Measurements from ENCODE around the gene MYO7B. TPM values are rescaled to one million over a fixed set of nuclear protein-coding genes. Genes with fewer than 3 reads are reported as not detected.

MYO7B gene
- total and polyA plus RNA-seq, 5 experiments from 2014 or later = 0.21 to 0.58 (median 0.34) TPM; not detected in 1

DNA sequence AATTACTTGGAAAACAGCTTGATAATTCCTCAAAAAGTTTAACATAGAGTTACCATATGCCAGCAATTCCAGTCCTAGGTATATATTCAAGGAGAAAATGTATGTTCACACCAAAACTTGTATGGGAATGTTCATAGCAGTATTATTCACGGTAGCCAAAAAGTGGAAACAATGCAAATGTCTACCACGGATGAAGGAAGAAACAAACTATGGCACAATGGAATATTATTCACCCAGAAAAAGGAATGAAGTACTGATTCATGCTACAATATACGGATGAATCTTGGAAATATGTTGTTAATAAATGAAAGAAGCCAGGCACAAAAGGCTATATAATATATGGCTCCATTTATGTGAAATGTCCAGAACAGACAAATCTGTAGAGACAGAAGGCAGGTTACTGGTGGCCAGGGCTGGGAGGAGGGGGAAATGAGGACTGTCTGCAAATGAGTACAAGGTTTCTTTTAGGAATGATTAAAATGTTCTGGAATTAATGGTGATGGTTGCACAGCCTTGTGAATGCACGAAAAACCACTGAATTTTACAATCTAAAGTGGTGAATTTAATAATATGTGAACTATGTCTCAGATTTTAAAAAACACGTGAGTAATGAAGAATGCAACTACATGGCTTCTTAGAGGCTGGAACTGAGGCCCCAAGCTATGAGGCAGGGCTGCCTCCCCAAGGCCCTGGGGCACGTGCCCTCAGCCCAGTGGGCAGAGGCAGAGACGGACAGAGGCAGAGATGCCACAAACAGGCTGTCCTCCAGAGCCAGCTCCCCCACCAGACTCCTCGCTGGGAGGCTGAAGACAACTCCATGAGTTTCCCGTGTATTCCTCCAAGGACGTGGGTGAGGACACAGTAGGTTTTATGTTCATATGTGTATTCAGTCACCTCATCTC lies 134.8 kb downstream of the MYO7B start:
- H3K27ac Mint-ChIP-seq = no peak overlapping the region
- peaks cover 3 to 12% (median 4%) of the 10 kb centered on the region in 4 donors for H3K4me1 Mint-ChIP-seq
- POLR2A ChIA-PET = no interaction called here
- DNase-seq (no peak), ATAC-seq (no peak)
- H3K27me3 Mint-ChIP-seq = peaks cover 21 to 70% (median 54%) of the 10 kb centered on the region in 5 donors
- peaks cover 0 to 2% (median 0%) of the 10 kb centered on the region in 9 donors for H3K9me3 Mint-ChIP-seq
- H3K36me3 Mint-ChIP-seq = peaks cover 0 to 3% (median 0%) of the 10 kb centered on the region in 3 donors
- H3K4me3 Mint-ChIP-seq = no peak overlapping the region

- Mint-ChIP-seq H3K4me3 (no peak overlapping the region), H3K9me3 (peaks cover 0 to 2% (median 0%) of the 10 kb centered on the region in 9 donors)
These were observed 135.4 kb downstream of the MYO7B start for GRCh38 chr2:127670957-127671290.

GRCh38 chr2:127671557-127672302 lies 136.2 kb downstream of the MYO7B start:
- DNase-seq = no peak
- Mint-ChIP-seq H3K27me3 (peaks cover 22 to 66% (median 49%) of the 10 kb centered on the region in 5 donors), H3K4me3 (no peak overlapping the region), H3K4me1 (peaks cover 4 to 18% (median 11%) of the 10 kb centered on the region in 4 donors), H3K9me3 (peaks cover 0 to 2% (median 0%) of the 10 kb centered on the region in 9 donors), H3K27ac (peak overlapping the region in 1 of 10 donors; percentile 24), H3K36me3 (peaks cover 0 to 3% (median 0%) of the 10 kb centered on the region in 3 donors)
- no peak for ATAC-seq
- POLR2A ChIA-PET = no interaction called here

More at GRCh38 chr2:127670957-127671290, 135.4 kb downstream of the MYO7B start:
- H3K36me3 Mint-ChIP-seq = peaks cover 0 to 3% (median 0%) of the 10 kb centered on the region in 3 donors
- no peak for DNase-seq
- H3K4me1 Mint-ChIP-seq = peaks cover 4 to 17% (median 7%) of the 10 kb centered on the region in 4 donors
- peaks cover 23 to 67% (median 51%) of the 10 kb centered on the region in 5 donors for H3K27me3 Mint-ChIP-seq
- H3K27ac Mint-ChIP-seq = no peak overlapping the region
- ATAC-seq = no peak
- POLR2A ChIA-PET = no interaction called here

DNA sequence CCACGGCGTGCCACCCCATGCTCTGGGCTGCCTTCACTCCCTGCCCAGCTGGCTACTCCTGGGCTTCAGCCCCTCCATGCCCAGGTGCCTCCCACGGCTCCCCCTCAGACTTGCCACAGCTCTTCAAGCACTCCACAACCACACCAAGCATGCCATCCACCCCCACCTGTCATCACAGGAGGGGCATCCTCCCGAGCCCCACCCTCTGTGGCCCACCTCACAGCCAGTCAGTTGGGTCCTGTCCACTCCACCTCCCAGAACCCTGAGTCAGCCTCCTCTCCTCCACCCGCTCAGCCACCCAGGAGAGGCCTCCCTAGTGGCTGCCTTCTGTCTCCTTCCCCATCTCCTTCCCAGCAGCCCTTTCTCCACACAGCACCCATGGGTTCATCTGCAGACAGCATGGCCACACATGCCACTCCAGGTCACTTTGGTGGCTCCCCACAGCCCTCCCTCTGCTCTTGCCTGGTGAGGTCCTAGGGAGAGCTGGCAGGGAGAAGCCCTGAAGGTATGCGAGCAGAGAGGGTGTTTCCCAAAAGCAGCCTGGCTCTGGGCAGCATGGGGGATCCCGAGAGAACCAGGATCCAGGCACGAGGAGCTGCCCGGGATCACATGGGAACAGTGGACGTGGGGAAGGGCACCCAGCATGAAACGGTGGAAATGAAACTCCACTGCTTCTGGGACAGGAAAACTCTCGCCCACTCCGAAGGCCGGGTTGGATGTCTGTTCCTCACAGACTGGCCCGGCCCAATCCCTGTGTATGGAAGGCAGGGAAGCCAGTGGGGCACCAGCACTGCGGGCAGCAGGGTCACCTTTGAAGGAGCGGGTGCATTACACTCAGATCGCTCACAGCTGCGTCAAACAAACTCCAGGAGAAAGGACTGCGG lies 137.1 kb downstream of the MYO7B start:
- H3K9me3 Mint-ChIP-seq = peaks cover 0 to 2% (median 0%) of the 10 kb centered on the region in 9 donors
- H3K27ac Mint-ChIP-seq = peak overlapping the region in 1 of 10 donors; percentile 37
- peaks cover 22 to 66% (median 50%) of the 10 kb centered on the region in 5 donors for H3K27me3 Mint-ChIP-seq
- peak overlapping the region in 3 of 10 donors; percentile 28 to 56 (median 39) for H3K4me3 Mint-ChIP-seq
- ATAC-seq (no peak), DNase-seq (no peak)
- POLR2A ChIA-PET = no interaction called here
- peaks cover 0 to 3% (median 0%) of the 10 kb centered on the region in 3 donors for H3K36me3 Mint-ChIP-seq
- peaks cover 4 to 18% (median 12%) of the 10 kb centered on the region in 4 donors for H3K4me1 Mint-ChIP-seq

DNA sequence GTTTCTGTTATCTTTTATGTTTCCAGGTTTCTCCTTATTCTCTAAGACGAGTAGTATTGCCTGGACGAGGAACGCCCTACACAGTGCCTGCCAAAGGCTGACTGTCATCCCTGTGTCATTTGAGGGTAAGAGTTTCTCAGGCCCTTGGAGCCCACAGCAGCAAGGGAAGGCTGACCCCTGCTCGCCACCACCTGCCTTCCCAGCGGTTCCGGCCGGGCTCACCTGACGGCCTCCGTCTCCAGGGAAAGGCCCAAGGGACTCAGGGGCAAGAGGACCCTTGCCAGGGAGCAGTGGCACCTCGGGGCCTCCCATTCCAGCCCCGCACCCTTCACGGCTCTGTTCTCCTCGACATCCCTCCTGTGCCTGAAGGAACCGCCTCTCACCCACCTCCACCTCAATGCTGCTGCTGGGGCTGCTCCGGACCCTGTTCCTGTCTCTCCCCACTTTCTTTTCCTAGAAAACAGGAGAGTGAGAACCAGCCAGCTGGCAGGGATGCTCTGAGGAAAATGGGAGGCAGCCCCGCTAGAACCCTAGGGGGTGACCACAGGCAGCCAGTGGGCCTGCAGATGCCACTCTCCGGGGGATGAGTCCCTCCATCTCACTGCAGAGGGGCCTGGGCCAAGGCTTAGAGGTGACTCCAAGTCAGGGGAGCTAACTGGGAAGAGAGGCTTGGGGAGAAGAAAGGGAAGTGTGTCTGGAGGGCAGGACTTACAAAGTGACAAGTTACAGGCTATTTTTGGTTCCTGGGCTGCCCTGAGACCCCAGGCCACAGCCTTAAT lies 138.0 kb downstream of the MYO7B start:
- H3K9me3 Mint-ChIP-seq = peaks cover 0 to 2% (median 0%) of the 10 kb centered on the region in 9 donors
- peak overlapping the region in 1 of 10 donors; percentile 52 for H3K27ac Mint-ChIP-seq
- ATAC-seq (no peak), DNase-seq (no peak)
- peaks cover 0 to 3% (median 0%) of the 10 kb centered on the region in 3 donors for H3K36me3 Mint-ChIP-seq
- H3K27me3 Mint-ChIP-seq = peaks cover 22 to 72% (median 53%) of the 10 kb centered on the region in 5 donors
- H3K4me1 Mint-ChIP-seq = peaks cover 4 to 18% (median 12%) of the 10 kb centered on the region in 4 donors
- H3K4me3 Mint-ChIP-seq = peak overlapping the region; percentile 56 to 86 (median 80)
- POLR2A ChIA-PET = no interaction called here

DNA sequence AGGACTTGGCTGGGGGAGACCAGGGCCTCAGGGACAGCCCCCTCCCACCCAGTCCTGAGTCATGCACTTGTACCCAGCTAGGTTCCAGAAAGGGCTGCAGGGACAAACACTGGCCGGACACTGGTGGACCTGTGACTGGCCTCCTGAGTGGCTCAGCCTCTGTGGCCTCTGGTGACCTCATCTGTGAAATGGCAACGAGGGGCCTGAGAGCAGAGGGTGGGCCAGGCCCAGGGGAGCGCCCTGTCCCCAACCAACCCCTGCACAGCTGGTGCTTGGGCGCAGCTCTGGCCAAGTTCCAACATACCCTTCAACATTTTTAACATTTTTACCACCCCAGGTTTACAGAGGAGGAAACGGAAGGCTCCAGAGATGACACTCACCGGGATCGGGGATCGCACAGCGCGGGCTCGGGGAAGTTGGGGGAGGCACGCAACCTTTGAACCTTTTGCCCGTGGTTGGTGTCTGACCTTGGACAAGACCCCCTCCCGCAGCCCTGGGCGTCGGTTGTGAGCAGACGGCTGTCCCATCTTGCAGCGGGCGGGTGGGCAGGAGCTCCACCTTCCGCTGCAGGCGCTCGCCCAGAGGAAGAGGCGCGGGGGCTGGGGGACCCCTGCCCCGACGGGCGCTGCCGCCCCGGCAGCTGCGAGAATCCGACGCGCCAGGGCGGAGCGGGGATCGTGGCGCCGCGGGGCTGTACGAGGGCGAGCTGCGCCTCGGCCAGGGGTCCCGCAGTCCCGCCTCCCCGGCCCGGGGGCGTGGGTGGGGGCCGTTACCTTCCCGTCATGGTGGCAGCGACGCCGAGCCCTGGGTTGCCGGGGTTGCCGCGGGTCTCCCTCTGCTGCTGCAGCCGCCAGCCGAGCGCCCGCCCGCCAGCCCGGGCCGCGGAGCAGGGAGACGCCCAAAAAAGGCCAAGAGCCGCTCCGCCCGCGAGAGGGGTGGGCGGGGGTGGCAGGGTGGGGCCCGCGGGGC lies 139.0 kb downstream of the MYO7B start:
- DNase-seq = peak in 4 of 10 donors; percentile 17 to 40 (median 23)
- POLR2A ChIA-PET = interaction anchor here (1.2 kb wide), 1 partner anchor 26 kb away, joined by 3 read pairs; no protein-coding TSS in a partner anchor

DNA sequence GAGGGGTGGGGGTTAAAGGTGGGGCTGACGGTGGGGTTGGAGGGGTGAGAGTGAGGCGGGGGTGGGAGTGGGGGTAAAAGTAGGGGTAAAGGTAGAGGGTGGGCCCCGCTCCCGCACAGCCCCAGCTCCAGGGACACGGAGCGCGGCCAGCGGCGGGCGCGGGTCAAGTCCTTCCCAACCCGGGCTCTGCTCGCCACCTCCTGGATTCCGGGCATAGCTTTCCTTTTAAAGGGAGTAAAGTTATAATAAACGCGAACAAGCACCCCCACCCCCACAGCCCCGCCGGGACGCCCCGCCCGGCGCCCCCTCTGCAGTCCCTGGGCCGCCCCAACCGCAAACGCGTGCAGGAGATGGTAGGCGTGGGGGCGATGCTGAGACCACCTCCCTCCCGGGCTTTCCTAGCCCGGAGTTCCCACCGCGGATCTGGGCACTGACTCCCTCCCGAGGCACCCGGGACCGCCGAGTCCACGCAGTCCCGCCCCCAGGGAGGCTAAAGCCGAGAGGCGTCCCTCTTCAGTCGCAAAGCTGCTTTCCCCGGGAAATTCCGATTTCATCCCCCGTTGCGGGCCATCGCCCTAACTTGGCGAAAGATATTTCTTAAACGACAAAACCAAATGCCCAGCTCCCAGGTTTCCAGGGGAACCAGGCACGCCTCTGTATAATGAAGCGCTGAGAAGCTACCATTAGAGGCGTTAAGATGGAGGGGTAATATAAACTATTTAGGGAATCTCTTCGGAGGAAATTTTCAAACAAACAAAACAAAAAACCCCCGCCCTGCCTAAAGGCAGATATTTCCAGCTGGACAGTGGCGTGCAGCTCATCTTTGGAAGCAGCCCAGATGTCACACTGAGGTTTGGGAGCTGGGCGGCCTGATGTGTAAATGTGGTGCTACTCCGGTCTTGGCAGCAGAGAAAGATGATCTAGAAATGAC lies 140.1 kb downstream of the MYO7B start, which contains the start of gene LIMS2:
Gene LIMS2, minus strand, starts transcription at position 200 of the 931 bp plus-strand sequence. CDS start 506 bp downstream, outside the sequence.
- Mint-ChIP-seq H3K27ac (peak within 1 kb of the TSS in 4 of 10 donors; percentile 25 to 63 (median 59)), H3K27me3 (peaks cover 12 to 74% (median 46%) of the 10 kb centered on the region in 5 donors)
- peak; percentile 34 to 40 for ATAC-seq

More for the DNA sequence above, 139.0 kb downstream of the MYO7B start:
- peaks cover 19 to 76% (median 52%) of the 10 kb centered on the region in 5 donors for H3K27me3 Mint-ChIP-seq
- peaks cover 4 to 18% (median 12%) of the 10 kb centered on the region in 4 donors for H3K4me1 Mint-ChIP-seq
- peak overlapping the region; percentile 63 to 86 (median 80) for H3K4me3 Mint-ChIP-seq
- peaks cover 0 to 2% (median 0%) of the 10 kb centered on the region in 9 donors for H3K9me3 Mint-ChIP-seq
- ATAC-seq = peak; percentile 63 to 81
- H3K36me3 Mint-ChIP-seq = peaks cover 0 to 3% (median 0%) of the 10 kb centered on the region in 3 donors
- no peak overlapping the region for H3K27ac Mint-ChIP-seq

GRCh38 chr2:127676906-127677305 lies 141.4 kb downstream of the MYO7B start:
- H3K4me1 Mint-ChIP-seq = peaks cover 6 to 24% (median 12%) of the 10 kb centered on the region in 4 donors
- H3K9me3 Mint-ChIP-seq = no peaks in the 10 kb centered on the region

More for the DNA sequence above, 140.1 kb downstream of the MYO7B start, which contains the start of gene LIMS2:
- Mint-ChIP-seq H3K4me1 (peaks cover 4 to 18% (median 12%) of the 10 kb centered on the region in 4 donors), H3K4me3 (peak within 1 kb of the TSS; percentile 69 to 86 (median 84)), H3K9me3 (no peaks in the 10 kb centered on the region), H3K36me3 (peaks cover 0 to 3% (median 0%) of the 10 kb centered on the region in 3 donors)
- peak in 1 of 10 donors; percentile 12 for DNase-seq
- POLR2A ChIA-PET = interaction anchor here (0.6 to 1.2 kb wide), 2 partner anchors 25 to 178 kb away, joined by 3 read pairs; no protein-coding TSS in a partner anchor

GRCh38 chr2:127678531-127678930 lies 143.0 kb downstream of the MYO7B start:
- no peak for DNase-seq
- Mint-ChIP-seq H3K4me3 (no peak overlapping the region), H3K9me3 (no peaks in the 10 kb centered on the region), H3K27ac (no peak overlapping the region), H3K27me3 (peaks cover 7 to 44% (median 29%) of the 10 kb centered on the region in 5 donors), H3K4me1 (peaks cover 6 to 27% (median 13%) of the 10 kb centered on the region in 4 donors), H3K36me3 (peaks cover 0 to 3% (median 0%) of the 10 kb centered on the region in 3 donors)
- POLR2A ChIA-PET = no interaction called here
- ATAC-seq = no peak

More at GRCh38 chr2:127676906-127677305, 141.4 kb downstream of the MYO7B start:
- H3K27ac Mint-ChIP-seq = no peak overlapping the region
- POLR2A ChIA-PET = interaction anchor here (1.0 kb wide), 1 partner anchor 26 kb away, joined by 3 read pairs; no protein-coding TSS in a partner anchor
- DNase-seq = no peak
- peaks cover 12 to 60% (median 37%) of the 10 kb centered on the region in 5 donors for H3K27me3 Mint-ChIP-seq
- no peak for ATAC-seq
- peaks cover 0 to 3% (median 0%) of the 10 kb centered on the region in 3 donors for H3K36me3 Mint-ChIP-seq
- H3K4me3 Mint-ChIP-seq = peak overlapping the region in 2 of 10 donors; percentile 20 to 42

Measured in naive thymus-derived CD8-positive, alpha-beta T cell (primary cell).